ENCODE measurements around the gene SKI.

DNA sequence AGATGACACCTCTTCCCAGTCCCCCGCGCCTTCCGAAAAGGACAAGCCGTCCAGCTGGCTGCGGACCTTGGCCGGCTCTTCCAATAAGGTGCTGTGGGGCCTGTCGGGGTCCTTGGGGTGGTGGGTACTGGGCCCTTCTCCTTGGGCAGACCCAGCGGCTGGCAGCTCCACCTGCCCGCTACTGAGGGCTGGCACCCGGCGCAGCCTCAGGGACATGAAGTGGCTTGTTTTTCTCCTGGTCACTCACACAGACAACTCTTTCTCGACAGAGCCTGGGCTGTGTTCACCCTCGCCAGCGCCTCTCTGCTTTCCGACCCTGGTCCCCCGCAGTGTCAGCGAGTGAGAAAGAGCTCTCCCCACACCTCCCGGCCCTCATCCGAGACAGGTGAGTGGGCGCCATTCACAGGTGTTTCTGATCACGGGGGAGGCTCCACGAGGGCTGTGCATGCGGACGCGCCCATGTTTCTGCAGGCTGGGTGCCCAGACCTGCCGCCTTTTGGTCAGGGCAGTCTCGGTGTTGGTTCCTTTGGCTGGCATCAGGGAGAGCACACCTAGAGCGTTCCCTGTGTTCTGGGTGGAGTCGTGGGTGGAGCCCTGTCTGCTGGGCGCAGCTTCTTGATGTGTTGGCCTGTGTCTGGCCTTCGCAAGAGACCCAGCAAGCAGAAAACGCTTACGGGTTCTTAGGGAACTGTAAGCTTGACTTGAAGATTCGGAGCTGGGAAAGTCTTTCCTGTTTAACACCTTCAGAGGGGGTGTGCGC is 75.1 kb downstream of the SKI start:
- TF ChIP-seq YY1 (IDR thresholded peaks at IDR 0.05; ENCODE audit: insufficient read depth, insufficient read length) (no peak), SUZ12 (IDR thresholded peaks at IDR 0.05; ENCODE audit: extremely low read depth, insufficient read depth, insufficient read length) (no peak)
